ENCODE data around the gene KIF4A.
"Not testable (repeated sequence)": the region's sequence is repeated elsewhere in the genome, so short reads cannot be mapped to it uniquely, and the experiment has no call there.

Gene KIF4A

DNA sequence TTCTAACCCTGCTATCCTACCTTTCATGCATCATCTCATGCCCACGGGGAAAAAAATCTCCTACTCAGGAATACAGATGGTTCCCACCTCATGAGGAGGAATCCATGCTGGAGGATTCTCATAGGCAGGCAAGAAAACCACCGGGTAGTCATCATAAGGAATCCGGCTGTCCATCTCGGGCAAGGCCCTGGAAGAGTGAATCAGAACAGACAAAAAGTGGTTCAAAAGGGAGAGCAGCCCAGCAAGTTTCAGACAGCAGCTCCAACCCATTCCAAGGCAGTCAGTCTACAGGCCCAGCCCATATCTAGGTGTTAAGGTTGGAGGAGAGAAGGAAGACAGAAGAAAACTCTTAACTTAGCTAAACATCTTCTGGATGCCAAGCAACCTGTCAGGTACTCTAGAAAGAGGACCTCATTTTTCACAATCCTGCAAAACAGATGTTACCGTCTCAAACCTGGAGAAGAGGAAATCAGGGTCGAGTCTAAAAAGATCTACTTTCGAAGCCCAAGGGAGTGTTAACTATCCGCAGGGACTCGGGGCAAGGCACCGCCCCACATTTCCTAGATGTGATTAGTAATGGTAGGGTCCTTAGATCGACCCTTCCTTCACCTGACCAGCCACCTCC is 624 bp upstream of the KIF4A start:
- no peak for FAIRE-seq

DNA sequence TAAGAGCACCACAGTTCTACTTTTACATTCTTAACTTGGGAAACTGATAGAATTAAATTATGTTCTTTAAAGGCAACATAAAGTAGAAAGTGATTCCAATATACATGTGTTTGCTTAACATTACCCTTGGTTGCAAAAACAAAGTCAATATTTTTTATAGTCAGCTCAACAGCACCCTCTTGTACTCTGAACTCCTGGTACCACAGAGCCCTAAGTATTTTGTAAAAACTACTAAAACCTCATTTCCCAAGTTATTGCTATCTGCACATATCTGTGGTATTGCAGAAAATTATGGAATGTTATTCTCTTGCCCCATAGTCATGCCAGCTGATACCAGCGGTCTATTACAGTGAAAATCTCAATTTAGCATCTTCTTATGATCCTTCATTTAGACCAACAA is 2.9 kb downstream of the KIF4A start:
- FAIRE-seq: no peak

DNA sequence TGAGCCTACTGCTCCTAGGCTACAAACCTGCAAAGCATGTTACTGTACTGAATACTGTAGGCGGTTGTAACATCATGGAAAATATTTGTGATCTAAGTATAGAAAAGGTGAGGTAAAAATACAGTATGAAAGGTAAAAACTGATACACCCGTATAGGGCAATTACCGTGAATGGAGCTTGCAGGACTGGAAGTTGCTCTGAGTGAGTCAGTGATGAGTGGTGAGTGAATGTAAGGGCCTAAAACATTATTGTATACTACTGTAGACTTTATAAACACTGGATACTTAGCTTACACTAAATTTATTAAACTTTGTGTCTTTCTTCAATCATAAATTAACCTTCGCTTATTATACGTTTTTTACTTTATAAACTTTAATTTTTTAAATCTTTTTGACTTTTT is 3.7 kb downstream of the KIF4A start:
- FAIRE-seq: no peak

DNA sequence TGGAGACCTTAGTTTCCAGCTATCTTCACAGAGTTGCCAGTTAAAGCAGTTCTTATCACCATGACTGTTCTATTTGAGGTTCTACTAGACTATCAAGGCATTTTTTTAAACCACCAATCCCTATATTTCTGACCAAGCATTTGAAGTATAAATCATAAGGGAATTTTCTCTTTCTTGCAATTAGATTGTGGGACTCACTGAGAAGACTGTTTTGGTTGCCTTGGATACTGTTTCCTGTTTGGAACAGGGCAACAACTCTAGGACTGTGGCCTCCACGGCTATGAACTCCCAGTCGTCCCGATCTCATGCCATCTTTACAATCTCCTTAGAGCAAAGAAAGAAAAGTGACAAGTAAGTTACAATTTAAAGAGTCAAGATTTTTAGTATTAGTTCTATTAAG is 11.8 kb downstream of the KIF4A start:
- FAIRE-seq: no peak

DNA sequence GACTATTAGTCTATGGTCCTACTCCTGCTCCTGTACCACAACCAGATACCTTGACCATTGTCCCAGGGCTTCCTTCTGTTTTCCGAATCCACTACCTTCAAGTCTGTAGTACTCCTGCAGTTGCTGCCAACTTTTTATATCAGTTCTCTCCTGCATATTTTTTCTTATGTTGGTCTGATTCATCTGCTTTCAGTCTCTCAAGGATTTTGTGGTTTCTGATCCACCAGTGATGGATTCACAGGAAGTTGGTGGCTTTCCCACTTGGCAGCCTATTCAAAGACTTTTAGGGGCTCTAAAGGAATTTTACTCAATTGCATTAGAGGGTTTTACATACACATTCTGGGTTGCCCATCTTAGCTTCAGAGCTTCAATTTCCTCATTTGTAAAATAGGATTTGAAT is 23.6 kb downstream of the KIF4A start:
- FAIRE-seq: no peak

DNA sequence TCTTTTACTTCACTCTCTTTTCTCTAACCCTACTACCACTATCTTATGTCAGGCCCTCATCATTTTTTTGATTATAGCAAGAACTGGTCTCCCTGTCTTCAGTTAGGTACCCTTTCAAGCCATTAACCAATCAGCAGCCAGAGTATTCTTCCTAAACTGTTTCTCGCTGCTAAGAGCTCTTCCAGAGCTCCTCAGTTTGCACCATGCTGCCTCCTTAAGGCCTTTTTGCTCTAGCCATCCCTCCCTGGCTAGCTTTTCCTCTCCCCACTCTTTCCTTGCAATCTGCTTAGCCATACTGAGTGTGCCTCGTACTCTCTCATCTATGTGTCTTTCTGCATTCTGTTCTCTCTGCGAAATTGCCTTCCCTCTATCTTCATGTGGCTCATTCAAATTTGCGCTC is 32.9 kb downstream of the KIF4A start:
- FAIRE-seq: no peak

DNA sequence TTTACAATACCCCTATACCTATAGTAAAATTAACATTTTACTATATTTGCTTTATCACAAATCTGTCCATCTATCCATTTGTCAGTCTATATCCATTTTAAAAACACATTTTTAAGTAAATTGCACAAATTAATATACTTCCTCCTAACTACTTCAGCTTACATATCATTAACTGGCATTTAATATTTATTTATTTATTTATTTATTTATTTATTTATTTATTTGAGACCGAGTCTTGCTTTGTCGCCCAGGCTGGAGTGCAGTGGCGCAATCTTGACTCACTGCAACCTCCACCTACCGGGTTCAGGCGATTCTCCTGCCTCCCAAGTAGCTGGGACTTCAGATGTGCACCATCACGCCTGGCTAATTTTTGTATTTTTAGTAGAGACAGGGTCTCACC is 33.7 kb downstream of the KIF4A start:
- FAIRE-seq: peak; percentile 39

DNA sequence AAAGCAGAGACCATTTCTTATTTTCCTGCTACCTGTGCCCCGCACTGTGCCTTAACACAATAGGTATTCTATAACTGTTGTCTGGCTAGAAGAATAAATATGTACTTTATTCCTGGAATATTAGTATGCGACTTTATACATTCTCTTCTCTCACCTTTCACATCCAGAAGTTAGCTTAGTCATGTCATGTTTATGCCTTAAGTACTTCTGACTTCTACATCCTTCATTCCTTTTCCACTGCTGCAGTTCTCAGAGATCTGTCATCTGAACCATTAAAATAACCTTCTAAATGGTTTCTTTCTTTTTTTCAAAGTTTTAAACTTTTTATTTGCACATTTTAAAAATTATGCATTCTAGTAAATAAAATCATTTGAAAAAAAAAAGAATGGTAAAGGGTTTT is 34.4 kb downstream of the KIF4A start:
- FAIRE-seq: no peak

DNA sequence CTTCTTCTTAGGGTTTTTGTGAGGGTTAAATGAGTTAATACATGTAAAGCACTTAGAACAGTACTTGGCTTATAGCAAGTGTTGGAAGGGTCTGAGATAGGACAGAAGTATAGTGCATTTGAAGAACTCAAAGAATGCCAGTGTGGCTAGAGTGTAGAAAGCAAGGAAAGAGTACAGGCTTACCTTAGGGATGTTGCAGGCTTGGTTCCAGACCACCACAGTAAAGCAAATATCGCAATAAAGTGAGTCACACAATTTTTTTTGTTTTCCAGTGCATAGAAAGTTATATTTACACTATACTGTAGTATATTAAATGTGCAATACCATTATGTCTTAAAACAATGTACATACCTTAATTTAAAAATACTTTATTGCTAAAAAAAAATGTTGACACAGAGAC is 41.3 kb downstream of the KIF4A start:
- no peak for FAIRE-seq

DNA sequence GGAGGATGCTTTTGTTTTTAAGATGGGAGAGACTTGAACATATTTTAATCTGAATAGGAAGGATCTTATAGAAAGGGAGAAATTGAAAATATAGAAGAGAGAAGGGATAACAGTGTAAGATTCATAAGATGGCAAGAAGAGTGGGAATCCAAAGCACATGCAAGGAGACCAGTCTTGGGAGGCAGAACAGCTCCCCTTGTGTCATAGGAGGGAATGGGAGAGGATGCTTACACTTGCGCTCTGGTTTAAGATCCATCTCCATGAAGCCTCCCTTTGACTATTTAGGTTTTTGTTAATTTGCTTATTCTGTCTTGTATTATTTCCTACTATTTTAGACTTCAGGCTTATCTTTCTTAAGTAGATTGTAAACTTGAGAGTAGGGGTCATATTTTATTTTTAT is 42.7 kb downstream of the KIF4A start:
- no peak for FAIRE-seq

DNA sequence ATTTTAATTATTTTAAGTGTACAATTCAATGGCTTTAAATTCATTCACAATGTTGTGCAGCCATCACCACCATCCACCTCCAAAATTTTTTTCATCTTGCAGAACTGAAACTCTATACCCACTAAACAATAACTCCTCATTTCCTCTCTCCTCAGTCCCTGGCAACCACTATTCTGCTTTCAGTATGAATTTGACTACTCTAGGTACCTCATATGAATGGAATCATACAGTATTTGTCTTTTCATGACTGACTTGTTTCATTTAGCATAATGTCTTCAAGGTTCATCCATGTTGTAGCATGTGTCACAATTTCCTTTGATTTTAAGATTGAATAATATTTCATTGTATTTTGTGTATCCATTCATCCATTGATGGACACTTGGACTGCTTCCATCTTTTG is 46.9 kb downstream of the KIF4A start:
- FAIRE-seq: no peak

DNA sequence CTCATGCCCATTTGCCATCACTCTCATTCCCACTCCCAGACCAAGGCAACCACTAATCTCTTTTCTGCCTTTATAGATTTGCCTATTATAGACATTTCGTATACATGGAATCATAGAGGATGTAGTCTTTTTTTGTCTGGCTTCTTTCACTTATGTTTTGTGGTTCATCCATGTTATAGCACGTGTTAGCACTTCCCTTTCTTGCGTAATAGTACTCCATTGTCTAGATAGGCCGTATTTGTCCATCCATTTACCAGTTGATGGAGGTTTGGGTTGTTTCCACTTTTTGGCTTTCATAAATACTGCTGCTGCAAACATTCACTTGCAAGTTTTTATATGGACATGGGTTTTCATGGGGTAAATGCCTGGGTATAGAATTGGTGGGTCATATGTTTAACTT is 48.4 kb downstream of the KIF4A start:
- FAIRE-seq: no peak

DNA sequence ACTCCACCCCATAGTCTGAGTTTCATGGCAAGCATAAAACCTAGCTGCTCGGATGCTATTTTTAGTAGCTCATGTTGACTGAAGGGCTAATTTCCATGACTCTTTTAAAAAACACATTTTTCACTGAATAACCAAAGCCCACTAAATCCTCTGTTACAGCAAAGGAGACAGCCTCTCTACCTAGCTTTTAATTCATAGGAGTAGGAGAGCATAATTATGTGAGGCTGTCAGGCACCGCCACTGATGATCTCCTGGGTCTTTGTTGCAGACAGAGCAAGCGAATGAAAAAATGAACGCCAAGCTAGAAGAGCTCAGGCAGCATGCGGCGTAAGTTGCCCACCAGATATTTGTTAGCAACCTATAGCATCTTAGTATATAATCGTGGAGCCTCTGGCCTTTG is 53.5 kb downstream of the KIF4A start:
- no peak for FAIRE-seq

DNA sequence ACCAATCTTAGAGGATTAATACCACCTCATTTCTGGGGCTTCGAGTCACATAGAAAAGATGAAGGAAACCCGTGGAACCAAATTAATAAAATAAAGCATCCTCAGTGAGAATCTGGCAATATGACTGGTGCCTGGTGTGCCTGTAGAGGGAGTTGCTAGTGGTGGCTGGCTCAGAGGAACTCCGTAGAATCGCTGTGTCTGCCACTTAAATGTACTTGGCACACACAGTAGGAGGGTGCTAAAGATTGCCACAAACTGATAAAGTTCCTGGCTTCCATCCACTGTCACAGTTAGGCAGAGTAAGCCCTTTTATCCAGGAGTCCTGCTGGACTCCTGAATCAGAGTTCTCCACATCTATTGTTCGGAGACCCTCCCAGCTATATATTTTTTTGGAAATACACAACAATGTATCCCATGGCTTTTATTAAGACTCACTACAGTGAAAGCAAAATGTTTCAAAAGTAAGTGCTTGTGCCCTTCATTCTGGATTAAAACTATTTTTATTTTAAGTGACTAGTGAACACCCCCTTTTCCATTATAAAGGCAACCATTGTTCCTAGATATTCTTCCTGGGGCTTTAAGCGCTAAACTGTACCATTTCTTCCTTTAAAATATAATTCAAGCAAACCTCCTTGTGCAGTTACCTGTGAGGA is 56.6 kb downstream of the KIF4A start:
- FAIRE-seq: no peak

DNA sequence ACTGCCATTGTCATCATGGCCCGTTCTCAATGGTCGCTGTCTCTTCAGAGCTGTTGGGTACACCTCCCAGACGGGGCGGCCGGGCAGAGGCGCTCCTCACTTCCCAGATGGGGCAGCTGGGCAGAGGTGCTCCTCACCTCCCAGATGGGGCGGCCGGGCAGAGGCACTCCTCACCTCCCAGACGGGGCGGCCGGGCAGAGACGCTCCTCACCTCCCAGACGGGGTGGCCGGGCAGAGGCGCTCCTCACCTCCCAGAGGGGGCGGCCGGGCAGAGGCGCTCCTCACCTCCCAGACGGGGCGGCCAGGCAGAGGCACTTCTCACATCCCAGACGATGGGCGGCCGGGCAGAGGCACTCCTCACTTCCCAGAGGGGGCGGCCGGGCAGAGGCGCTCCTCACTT is 58.9 kb downstream of the KIF4A start:
- not testable (repeated sequence) for FAIRE-seq

DNA sequence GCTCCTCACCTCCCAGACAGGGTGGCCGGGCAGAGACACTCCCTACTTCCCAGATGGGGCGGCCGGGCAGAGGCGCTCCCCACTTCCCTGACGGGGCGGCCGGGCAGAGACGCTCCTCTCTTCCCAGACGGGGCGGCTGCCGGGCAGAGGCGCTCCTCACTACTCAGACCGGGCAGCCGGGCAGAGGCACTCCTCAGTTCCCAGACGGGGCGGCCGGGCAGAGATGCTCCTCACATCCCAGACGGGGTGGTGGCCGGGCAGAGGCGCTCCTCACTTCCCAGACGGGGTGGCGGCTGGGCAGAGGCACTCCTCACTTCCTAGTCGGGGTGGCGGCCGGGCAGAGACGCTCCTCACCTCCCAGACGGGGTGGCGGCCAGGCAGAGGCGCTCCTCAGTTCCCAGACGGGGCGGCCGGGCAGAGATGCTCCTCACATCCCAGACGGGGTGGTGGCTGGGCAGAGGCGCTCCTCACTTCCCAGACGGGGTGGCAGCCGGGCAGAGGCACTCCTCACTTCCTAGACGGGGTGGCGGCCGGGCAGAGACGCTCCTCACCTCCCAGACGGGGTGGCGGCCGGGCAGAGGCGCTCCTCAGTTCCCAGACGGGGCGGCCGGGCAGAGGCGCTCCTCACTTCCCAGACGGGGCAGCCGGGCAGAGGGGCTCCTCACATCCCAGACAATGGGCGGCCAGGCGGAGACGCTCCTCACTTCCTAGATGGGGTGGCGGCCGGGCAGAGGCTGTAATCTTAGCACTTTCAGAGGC is 59.6 kb downstream of the KIF4A start:
- FAIRE-seq: not testable (repeated sequence)

DNA sequence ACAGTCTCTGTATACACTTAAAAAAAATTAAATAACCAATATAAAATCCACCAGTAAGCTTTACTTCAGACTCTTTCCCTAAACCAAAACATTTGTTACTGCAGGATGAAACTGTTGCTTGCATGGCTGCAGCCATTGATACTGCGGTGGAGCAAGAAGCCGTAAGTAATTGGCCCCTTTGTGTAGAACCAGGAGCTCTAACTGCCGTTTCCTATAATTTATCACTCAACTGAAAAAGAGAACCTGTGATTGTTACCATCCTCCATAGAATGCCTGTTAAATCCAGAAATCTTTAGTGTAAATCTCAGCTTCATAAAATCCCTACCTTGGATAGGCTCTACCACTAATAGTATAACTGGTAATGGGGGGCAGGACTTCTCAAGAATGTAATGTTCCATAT is 62.6 kb downstream of the KIF4A start:
- no peak for FAIRE-seq

DNA sequence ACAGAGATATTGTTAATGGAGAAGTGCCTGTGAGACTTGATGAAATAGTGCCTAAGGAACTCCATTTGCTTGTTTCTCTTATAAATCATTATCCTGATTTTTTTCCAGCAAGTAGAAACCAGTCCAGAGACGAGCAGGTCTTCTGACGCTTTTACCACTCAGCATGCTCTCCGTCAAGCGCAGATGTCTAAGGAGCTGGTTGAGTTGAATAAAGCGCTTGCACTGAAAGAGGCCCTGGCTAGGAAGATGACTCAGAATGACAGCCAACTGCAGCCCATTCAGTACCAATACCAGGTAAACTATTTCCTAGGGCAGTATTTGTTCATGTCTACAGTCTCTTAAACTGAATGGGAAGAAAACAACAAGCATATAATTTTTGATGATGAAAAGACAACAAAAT is 63.6 kb downstream of the KIF4A start:
- no peak for FAIRE-seq

DNA sequence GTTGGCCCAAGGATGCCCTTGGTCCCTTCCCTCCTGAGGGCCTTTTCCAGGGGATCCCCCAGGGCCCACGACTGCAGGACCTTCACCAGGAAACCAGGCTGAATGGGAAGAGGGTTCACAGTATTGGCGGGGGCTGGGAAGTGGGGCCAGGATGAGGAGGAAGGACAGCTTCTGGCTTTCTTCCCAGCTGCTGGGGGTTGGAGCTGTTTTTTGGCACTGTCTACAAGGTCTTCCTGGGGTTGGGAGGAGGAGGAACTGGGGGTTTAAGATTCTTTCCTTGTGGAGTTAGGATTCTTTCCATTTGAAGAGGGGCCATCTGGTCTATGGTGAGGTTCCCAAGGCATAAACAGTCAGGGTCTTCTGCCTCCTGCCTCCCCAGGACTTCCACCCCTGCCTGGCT is 64.8 kb downstream of the KIF4A start:
- no peak for FAIRE-seq

DNA sequence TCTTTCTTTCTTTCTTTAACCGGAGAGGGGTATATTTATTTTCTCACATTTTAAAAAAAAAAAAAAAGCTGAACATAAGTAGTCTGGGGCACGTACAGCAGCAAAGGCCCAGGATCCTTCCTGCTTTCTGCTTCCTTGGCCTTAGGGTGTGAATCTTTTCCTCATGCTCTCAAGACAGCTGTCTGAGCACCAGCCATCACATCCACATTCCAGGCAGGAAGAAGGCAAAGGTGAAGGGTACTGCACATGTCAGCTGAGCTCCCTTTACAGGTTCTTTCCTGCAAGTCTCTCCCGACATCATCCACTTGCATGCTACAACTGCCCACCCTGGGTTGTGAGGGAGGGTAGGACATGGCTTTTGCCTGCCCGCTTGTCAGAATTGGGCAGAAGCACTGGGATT is 69.6 kb downstream of the KIF4A start:
- FAIRE-seq: no peak

DNA sequence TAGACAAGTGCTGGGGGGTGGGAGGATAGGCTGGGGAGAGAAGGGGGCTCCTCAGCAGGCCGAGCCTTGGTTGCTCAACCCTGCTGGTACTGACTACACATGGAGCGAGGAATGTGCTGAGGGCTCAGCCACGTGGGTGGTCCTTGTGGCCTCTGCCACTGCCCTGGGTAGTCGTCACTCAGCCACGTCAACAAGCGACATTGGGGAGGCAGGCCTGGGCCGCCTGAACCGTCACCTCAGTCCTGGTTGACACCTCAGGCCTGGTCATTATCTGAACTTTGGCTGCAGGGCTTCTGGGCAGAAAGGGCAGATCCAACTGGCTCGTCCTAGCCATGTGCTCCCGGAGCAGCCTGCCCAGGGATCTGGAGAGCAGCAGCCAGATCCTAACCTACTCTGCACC is 70.5 kb downstream of the KIF4A start:
- no peak for FAIRE-seq

DNA sequence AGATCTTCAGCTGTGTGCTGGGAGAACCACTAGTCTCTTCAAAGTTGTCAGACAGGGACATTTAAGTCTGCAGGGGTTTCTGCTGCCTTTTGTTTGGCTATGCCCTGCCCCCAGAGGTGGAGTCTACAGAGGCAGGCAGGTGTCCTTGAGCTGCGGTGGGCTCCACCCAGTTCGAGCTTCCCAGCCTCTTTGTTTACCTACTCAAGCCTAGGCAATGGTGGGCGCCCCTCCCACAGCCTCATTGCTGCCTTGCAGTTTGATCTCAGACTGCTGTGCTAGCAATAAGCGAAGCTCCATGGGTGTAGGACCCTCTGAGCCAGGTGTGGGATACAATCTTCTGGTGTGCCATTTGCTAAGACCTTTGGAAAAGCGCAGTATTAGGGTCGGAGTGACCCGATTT is 78.8 kb downstream of the KIF4A start:
- not testable (repeated sequence) for FAIRE-seq

DNA sequence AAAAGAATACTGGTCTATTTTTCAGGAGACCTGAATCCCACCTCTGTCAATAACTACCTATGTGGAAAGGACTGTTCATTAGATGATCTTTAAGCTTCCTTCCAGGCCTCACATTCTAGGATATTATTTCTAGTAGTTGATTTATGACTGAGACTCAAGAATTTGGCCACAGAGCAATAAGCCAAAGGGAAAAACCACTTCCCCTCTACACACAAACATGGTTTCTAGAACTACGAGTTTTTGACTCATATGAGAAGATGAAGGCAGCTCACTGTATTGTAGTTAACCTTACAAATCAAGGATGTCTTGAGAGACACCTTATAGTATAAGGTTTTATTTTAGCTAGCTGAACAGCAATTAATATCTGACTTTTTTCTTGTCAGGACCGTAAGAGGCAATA is 96.3 kb downstream of the KIF4A start:
- no peak for FAIRE-seq

DNA sequence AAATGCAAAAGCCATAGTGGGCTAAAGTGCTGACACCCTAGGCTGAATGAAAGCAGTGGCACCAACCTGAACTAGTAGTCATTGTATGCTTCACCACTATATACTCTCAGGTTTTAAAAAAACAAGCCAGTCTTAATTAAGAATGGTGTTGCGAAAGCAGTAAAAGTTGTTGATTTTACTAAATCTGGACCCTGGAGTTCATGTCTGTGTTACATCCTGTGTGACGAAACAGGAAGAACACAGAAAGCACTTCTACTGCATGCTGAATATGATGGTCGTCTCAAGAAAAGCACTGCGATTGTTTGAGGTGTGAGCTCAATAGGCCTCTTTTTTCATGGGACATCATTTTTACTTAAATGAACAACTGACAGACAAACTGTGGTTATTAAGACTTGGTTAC is 109.0 kb downstream of the KIF4A start:
- no peak for FAIRE-seq

DNA sequence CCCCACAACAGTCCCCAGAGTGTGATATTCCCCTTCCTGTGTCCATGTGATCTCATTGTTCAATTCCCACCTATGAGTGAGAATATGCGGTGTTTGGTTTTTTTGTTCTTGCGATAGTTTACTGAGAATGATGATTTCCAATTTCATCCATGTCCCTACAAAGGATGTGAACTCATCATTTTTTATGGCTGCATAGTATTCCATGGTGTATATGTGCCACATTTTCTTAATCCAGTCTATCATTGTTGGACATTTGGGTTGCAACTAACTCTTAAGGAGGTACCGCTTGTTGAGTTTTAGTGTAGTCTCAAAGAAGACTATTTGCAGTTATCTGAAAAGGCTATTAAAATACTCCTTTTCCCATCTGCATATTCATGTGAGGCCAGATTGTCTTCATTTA is 110.3 kb downstream of the KIF4A start:
- FAIRE-seq: not testable (repeated sequence)
